LoVo (cell line): ENCODE measurements around the gene PDIA6.

Experiments
- DNase-seq: peaks from one replicate; pipeline ENCODE4 v3.0.0-alpha.2; 2016; ENCODE audit warnings: low spot score

PDIA6 gene

DNA sequence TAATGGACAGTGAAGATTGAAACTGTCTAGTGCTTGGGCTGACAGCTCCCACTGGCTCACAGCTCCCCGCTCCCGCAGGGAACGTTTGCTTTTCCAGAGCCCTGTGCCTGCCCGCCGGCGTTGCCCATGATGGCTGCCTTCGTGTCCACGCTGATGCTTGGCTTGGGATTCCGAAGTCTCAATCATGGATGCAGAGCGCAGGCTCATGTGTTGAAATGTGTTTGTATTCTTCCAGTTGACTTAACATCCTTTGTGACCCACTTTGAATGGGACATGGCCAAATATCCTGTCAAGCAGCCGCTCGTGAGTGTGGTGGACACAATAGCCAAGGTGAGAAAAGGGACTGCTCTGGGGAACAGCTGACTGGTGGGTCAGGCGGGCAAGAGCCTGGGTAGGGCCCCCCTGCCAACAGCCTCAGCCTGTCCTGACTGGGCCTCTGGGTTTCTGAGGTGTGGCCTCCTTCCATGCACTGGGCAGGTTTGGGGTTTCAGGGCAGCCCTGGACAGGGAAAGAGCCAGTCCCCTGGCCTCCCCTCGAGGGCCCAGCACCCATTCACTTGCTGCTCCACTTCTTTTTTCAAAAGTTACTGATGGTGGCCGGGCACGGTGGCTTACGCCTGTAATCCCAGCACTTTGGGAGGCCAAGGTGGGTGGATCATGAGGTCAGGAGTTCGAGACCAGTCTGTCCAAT is 48.3 kb downstream of the PDIA6 start:
- DNase-seq, result no peak

DNA sequence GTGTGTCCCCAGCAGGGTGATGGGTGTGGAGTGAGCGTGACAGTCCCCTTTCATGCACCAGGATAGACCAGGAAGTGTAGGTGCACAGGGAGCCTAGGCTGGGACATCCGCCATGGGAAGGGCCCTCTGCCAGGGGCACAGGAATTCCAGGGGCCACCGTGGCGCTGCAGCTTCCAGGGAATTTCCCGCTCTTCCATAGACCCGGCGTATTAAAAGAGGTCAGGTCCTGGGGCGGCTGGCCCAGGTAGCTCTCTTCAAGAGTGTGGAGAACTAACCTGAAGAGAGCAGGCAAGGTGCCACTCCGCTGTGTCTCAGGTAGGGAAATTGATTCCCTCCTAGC is 49.2 kb downstream of the PDIA6 start:
- no peak for DNase-seq

DNA sequence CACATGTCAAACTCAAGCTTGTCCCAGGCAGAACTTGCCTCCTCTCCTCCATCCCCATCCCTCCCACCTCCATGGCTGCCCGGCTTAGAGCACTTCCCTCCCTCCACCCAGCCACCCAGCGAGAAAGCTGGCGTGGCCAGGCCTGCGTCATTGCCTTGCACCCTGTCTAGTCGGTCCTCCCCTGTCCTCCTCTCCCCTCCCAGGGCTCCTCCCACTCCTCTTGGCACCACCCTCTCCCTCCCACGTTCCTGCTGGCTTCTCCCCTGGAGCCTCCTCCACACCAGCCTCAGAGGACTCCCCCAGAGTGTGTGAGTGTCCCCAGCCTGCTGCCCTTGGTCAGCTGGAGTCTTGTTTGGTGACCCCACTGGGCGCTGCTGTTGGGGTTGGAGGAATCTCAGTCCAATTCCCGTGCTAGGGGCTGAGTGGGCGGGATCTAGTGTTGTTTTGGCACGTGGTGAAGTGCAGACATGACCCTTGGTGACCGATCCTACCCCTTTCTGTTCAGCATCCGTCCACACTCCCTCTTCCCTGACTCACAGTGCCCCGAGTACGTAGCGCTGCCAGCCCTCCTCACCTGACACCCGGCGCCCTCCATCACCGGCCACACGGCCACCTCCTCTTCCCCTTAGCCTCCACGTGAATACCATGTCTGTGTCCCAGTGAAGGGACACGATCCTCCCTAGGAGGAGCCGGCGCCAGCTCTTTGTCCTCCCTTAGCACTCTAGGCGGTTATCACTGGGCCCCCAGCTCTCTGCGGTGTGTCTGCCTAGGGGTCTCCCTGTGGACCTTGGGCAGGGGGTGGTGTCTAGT is 49.7 kb downstream of the PDIA6 start:
- DNase-seq, result no peak

DNA sequence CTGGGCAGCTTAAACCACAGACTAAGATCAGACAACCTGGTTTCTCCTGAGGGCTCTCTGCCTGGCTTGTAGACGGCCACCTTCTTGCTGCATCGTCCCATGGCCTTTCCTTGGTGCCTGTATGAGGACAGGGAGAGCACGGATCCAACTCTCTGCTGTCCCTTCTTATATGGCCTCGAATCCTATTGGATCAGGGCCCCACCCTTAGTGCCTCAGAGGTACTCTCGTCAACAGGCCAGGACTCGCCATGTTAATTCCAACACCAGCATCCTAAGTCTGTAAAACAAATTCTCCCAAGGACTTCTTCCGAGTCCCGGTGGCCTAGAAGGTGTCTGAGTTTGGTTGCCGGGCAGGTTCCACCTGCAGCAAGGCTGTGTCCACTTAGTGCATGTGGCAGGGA is 51.0 kb downstream of the PDIA6 start:
- no peak for DNase-seq

DNA sequence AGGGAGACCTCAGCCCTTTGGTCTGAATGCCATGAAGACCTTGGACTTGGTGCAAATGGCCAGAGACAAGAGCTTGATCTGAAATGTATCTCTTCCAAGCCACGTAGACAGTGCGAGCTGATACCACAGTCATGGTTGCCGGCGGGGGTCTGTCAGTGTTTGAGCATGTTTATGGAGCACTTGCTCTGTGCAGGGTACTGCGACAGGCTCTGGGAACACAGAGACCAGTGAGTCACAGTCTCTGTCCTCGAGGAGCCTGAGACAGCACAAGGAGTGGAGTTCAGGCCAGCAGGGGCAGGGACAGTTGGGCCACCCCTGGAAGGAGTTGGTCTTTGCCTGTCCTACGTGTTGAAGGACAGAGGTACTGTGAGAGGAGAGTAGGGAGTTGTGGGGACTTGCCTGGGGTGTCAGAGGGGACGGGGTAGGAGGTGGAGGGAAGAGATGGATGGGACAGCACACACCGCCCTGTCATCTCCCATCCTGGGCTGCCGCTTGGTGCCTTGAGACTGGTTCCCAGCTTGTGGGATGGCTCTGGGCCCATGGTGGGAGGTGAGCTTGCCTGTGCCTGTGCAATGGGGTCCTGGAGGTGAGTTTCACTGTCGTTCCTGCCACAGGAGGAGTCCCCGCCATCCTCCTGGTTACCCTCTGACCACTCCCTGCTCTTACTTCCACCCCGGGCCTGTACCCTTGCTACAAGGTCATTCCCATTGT is 51.6 kb downstream of the PDIA6 start:
- DNase-seq, result no peak

DNA sequence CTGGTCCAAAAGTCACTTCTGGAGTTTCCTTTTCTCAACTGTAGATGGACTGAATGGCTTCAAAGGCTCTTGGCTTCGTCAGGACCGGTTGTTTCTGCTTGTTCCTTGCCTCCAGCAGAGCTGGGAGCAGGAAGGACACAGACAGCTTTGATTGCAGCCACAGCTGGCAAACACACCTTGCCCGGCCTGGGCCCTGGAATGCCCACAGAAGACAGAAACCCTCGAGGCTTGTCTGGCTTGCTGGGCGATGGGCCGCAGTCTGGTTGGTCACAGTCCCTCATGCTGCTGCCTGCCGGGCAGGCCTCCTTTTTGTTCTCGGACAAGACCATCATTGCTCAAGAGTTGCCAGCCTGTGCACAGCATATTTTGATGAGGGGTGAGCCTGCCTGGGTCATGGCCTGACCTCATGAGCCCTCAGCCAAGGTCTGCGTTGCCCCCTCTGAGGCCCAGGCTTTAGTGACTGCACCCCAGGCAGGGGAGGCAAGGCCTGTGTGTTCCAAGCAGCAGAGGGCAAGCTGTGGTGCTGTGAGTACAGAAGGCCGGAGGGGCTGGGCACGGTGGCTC is 53.4 kb downstream of the PDIA6 start:
- no peak for DNase-seq

DNA sequence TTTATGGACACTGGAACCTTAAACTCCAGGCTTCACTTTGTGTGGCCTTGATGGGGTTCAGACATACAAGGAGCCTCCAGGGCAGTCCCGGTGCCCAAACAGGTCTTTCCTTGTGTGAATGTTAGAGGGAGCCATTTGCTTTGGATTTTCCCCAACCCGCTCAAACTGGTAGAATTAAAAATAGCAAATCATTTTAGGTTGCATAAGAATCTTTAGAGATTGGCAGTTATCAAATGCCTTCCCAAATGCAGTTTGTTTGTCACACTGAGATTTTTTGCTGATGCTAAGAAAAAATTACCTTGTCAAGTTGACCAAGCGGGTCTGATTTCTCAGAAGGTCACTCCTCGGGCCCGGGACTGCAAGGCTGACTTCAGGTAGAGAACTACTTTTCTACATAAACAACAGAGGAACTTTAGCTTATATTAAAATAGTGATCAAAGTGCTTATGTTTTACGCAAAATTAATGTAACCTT is 54.7 kb downstream of the PDIA6 start:
- DNase-seq, result no peak

DNA sequence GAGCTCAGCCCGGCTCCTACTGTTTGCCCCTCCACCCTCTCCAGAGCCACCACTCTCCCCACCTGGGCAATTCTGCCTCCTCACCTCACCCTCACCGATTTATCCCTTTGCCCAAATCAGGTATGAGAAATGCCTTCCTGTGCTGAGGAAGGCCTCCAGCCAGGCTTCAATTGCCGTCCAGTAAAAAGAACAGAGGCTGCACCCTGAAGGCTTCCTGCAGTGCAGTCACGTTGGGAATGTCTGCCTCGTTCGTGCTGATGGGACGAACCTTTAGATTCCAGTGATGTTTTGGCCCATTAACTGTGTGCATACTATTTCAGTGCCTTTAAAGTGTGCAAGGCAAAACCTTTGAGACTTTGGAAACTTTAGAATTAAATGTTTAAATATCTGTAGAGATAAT is 57.0 kb downstream of the PDIA6 start:
- DNase-seq, result no peak

DNA sequence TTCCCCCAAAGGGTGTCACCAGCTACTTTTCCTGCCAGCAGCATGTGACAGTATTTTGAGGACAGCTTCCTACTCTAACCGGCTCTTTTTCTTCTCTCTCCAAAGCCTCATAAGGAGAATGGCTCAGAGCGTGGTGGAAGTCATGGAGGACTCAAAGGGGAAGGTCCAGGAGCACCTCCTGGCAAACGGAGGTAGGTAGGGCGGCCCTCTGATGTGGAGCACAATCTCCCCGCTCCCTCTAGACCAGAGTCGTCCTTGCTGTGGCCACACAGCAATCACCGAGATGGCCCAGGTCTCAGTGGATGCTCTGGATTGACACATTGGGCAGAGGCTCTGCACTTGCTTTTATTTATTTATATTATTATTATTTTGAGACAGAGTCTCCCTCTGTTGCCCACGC is 58.7 kb downstream of the PDIA6 start:
- DNase-seq, result no peak

DNA sequence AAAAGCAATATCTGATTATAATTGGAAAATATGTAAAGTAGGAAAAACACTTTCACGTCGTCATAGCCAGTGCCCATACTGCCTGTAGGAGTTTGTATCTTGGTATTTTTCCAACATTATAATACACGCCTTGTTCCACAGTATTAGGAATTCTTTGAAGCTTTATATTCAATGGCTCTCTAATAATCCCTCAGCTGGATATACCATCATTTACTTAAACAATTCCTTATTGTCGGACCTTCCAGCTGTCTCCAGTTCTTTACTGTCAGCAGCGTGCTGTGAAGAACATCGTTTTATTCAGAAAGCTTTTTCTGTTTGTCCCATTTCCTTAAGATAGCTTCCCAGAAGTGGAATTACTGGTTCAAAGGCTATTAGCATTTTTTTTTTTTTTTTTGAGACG is 59.4 kb downstream of the PDIA6 start:
- DNase-seq, result no peak

DNA sequence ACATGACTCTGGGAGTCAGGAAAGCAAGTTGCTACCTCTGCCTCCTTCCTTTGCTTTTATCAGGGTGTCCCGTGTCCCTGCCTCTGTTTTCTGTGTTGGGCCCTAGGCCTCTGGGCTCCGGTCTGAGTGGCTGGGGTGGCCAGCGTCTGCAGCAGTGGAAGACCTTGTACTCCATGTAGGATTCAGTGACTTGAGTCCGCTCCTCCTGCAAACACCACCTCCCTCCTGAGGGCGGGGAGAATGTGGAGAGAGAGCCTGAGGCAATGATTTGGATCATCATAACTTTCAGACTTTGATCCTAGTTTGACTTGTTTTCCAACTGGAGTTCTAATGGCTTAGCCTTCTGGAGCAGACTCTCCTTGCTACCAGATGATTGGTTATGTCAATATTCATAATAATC is 60.3 kb downstream of the PDIA6 start:
- peak; percentile 73 for DNase-seq

DNA sequence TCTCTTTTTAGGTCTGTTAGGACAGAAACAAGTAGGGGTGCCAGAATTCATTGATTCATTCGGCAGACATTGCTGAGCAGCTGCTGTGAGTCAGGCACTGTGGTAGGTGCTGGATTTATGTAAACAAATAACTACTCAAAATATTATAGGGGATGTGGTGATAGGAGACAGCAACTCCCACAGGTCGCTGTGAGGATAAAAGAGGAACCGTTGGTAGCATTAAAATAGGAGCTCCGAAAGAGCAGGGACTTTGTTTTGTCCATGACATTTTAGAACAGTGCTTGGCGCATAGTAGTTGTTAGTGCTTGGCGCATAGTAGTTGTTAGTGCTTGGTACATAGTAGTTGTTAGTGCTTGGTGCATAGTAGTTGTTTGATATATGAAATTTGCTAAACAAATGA is 62.0 kb downstream of the PDIA6 start:
- no peak for DNase-seq

DNA sequence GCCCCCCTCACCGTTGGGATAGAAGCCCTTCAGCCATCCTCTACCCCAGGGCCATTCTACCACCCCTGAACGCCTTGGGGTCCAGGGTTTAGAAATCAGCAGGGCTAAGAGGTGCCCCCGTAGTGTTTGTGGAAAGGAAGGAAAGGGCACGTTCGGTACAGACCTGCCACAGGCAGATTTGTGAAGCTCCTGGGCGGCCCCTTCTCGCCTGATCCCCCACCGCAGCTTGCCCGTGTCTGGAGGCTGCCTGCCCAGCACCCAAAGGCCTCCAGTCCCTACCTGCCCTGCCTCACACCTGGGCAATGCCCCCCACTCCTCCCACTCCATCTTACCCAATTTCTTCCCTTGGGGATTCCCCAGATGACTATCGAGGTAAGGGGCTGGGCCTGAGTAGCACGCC is 69.9 kb downstream of the PDIA6 start:
- no peak for DNase-seq

DNA sequence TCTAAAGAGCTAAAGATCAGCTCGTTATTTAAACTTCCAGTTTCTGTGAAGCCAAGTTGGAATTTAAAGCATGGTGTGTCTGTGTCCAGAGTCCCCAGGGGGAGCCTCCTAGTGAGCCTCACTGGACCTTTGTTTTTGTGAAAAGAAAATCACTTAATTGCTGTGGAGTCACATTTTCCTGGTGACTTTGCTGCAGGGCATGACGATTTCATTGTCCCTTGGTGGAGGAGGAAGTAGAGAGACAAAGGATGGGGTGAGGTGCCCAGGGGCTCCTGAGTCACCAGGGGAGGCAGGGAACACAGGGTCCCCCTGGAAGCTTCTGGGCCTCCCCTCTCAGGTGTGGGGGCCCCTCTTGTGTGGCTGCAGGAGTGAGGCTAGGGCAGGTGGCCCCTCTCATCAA is 71.4 kb downstream of the PDIA6 start:
- DNase-seq, result no peak

DNA sequence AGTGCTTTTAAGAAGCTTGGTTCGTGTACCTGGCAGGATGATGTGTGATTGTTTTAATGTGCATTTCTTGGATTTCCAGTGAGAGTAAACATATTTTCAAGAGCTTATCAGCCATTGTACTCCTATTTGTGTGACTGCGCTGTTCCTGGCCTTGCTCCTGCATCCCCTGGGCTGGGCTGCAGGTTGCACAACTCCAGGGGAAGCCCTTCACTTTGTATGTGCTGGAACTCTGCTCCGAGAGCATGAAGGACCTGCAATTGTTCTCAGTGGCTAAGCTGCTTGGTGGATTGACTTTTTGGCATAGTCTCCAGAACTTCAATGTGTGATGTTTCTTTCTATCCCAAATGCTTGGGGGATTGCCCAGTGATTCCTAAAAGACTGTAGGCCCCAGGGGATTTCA is 72.4 kb downstream of the PDIA6 start:
- DNase-seq, result no peak

DNA sequence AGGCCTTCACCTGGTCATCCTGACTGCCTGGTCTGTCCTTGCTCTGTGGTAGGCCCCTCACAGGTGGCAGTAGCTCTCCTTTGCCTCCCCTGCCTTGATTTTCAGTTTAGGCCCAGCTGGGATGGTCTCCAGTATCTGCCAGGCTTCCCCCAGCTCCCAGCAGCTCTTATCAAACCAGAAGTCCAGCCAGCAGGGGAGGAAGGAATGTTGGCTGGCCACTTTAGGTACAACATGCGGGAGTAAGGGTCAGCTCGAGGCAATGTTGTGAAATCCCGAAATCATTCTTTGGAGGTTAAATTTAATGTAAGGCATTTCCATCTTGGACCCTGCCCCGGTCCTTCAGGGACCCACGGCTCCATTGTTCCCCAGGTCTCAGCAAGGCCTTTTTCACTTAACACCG is 74.4 kb downstream of the PDIA6 start:
- no peak for DNase-seq

DNA sequence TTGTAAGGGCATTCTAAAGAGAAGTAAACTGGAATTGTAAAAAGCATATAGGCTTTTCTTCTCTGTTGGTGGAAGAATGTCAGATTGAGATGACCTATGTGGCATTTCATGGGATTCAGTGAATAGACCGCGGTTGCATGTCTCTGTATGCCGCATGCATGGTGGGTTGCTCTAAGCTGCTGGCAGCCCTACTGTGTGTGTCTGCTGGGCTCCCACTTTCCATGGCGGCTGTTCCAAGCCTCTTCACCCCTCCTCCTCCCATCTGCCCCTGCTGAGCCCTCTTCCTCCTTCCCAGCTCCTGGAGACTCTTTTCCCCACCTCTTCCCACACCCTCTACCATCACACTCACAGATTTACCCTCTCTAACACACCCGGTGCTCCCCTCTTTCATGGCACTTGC is 78.6 kb downstream of the PDIA6 start:
- no peak for DNase-seq

DNA sequence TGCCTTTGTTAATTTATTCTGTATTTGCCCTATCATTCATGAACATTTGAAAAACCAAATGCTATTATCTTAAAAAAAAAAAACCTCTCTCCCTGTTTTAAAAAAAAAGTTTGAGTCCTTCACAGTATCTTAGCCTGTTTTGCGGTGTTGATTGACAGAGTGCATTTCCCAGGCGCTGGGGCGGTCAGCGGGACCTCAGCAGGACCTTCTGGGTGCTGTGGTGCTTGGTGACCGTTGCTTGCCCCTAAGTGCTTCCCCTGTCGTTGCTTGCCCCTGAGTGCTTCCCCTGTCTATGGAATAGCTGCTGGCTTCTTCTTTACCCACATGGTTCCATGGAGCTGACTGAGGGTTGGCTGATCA is 79.0 kb downstream of the PDIA6 start:
- no peak for DNase-seq
